Mononuclear cell (primary cell): ENCODE data around the gene G6PC1. TPM values are rescaled to one million over a fixed set of nuclear protein-coding genes. Genes with fewer than 3 reads are reported as not detected.
"Not testable (repeated sequence)": the region's sequence is repeated elsewhere in the genome, so short reads cannot be mapped to it uniquely, and the experiment has no call there.

Source experiments
- H3K27me3 ChIP-seq: 2 replicates; pipeline ENCODE4 v1.6.0; 2011; ENCODE audit warnings: low read length, control low read depth; ENCODE audit not compliant: insufficient read depth
- H3K4me1 ChIP-seq: 2 replicates; pipeline ENCODE4 v1.5.1; 2011; ENCODE audit warnings: mild to moderate bottlenecking, low read length, control low read depth; ENCODE audit not compliant: insufficient read depth
- H3K4me3 ChIP-seq: 2 replicates; pipeline ENCODE4 v1.5.1; 2011; ENCODE audit warnings: mild to moderate bottlenecking, low read length, moderate library complexity
- H3K9me3 ChIP-seq: 2 replicates; pipeline ENCODE4 v1.5.1; 2011; ENCODE audit warnings: low read depth, mild to moderate bottlenecking, control low read depth, low read length
- total RNA-seq: library from RNA; depleted of rRNA; stranded (reverse); fragments of >200 nt; gene quantifications from one replicate; pipeline ENCODE4 v1.2.3, GENCODE V29; 2012

G6PC1 gene
- total RNA-seq, 1 donor, result not detected

GRCh38 chr17:42908872-42909700 lies 8.5 kb downstream of the G6PC1 start:
- Histone ChIP-seq H3K9me3 (no peaks in the 10 kb centered on the region), H3K4me3 (no peak overlapping the region), H3K27me3 (no peaks in the 10 kb centered on the region), H3K4me1 (no peaks in the 10 kb centered on the region)

- Histone ChIP-seq H3K4me1 (no peaks in the 10 kb centered on the region), H3K9me3 (no peaks in the 10 kb centered on the region), H3K27me3 (no peaks in the 10 kb centered on the region), H3K4me3 (no peak overlapping the region)
Measured at GRCh38 chr17:42913522-42913921, 12.9 kb downstream of the G6PC1 start.

- Histone ChIP-seq H3K4me3 (no peak overlapping the region), H3K9me3 (no peaks in the 10 kb centered on the region), H3K27me3 (no peaks in the 10 kb centered on the region), H3K4me1 (no peaks in the 10 kb centered on the region)
Measured at GRCh38 chr17:42913981-42914617, 13.5 kb downstream of the G6PC1 start.

DNA sequence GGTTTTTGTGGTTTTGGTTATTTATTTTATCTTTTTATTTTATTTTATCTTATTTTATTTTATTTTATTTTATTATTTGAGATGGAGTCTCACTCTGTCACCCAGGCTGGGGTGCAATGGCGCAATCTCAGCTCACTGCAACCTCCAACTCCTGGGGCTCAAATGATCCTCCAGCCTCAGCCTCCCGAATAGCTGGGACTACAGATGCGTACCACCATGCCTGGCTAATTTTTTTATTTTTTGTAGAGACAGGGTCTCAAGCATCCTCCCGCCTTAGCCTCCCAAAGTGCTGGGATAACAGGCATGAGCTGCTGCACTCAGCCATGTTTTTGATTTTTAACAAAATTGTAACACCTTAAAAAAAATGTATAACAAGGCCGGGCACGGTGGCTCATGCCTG lies 14.7 kb downstream of the G6PC1 start:
- H3K27me3 ChIP-seq, H3K9me3 ChIP-seq, H3K4me3 ChIP-seq, H3K4me1 ChIP-seq: not testable (repeated sequence)

DNA sequence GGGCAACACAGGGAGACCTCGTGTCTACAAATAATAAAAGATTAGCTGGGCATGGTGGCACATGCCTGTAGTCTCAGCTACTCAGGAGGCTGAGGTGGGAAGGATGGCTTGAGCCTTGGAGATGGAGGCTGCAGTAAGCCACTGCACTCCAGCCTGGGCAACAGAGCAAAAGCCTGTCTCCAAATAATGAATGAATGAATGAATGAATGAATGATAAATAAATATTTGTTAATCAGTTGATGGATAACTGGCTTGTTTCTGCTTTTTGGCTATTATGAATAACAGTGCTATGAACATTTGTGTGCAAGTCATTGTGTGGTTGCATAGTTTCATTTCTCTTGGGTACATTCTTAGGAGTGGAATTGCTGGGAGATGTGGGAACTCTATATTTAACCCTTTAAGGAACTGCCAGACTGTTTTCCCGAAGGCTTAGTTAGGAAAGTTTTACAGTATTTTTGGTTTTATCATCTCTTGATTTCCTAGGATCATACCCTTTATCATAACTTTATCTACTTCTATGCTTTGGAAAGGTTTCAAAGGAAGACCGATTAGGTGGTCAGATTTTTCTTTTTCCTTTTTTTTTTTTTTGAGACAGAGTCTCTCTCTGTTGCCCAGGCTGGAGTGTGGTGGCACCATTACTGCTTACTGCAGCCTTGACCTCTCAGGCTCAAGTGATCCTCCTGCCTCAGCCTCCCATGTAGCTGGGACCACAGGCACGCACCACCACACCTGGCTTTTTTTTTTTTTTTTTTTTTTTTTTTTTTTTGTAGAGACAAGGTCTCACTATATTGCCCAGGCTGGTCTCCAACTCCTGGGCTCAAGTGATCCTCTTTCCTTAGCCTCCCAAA lies 16.0 kb downstream of the G6PC1 start:
- H3K9me3 ChIP-seq, H3K27me3 ChIP-seq, H3K4me3 ChIP-seq, H3K4me1 ChIP-seq: not testable (repeated sequence)

DNA sequence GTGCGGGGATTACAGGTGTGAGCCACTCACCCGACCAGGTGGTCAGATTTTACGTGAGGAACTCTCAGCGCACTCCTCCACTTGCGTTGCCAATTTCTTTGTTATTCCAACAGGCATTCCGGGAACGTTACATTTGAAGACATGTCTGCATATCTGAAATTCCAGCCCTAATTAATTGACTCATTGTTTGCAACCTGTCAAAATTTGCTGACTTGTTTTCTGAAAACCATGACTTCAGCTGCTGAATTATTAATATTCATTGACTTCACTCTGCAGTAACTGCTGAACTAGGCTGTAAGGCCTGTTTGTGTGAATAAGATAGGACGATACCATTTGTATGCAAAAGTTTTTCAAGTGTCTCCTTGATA lies 16.6 kb downstream of the G6PC1 start:
- H3K9me3 ChIP-seq, result no peaks in the 10 kb centered on the region

DNA sequence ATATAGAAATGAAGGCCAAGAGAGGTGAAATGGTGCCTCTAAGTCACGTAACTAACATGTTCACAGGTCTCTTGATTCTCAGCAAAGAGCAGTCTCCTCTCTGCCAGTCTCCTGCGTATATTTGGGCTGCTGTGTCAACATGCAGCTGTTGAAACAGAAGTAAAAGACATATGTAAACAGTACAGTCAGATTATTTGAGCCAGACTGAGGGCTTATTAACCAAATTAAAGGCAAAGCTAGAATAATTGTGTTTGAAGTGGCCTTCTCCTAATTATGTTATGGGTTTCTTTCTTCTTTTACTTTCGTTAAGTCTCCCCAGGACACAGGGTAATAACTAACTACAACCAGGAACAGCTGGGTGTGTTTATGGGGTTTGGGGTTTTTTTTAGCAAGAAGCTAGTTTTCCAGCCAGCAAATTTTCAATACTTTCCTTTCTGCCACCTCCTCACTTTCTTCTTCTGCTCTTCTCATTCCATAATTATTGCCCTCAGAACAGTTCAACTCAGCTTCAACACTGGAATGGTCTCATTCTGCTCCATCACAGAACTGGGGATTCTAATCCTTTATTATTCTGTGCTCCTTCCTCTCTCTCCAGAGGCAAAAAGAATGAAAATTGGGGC lies 18.4 kb downstream of the G6PC1 start:
- H3K9me3 ChIP-seq, result no peaks in the 10 kb centered on the region
- no peak overlapping the region for H3K4me3 ChIP-seq
- H3K27me3 ChIP-seq, result no peaks in the 10 kb centered on the region
- no peaks in the 10 kb centered on the region for H3K4me1 ChIP-seq

More for the DNA sequence above, 16.6 kb downstream of the G6PC1 start:
- Histone ChIP-seq H3K27me3 (no peaks in the 10 kb centered on the region), H3K4me3 (no peak overlapping the region), H3K4me1 (no peaks in the 10 kb centered on the region)

DNA sequence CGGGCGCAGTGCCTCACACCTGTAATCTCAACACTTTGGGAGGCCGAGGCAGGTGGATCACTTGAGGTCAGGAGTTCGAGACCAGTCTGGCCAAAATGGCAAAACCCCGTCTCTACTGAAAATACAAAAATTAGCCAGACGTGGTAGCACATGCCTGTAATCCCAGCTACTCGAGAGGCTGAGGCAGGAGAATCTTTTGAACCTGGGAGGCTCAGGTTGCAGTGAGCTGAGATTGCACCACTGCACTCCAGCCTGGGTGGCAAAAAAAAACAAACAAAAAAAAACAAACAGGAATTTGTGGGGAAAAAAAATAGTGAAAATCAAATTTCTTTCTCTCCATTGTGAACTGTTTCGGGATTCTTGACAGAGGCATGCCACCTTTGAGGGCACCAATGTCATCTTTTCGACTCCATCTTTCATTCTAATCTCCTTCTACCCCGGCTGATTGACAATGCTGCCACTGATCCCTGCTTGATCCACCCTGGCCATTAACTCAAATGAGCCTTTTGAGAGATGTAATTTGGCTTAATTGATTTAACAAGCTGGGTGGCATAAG lies 19.0 kb downstream of the G6PC1 start:
- not testable (repeated sequence) for H3K4me1 ChIP-seq, H3K9me3 ChIP-seq

DNA sequence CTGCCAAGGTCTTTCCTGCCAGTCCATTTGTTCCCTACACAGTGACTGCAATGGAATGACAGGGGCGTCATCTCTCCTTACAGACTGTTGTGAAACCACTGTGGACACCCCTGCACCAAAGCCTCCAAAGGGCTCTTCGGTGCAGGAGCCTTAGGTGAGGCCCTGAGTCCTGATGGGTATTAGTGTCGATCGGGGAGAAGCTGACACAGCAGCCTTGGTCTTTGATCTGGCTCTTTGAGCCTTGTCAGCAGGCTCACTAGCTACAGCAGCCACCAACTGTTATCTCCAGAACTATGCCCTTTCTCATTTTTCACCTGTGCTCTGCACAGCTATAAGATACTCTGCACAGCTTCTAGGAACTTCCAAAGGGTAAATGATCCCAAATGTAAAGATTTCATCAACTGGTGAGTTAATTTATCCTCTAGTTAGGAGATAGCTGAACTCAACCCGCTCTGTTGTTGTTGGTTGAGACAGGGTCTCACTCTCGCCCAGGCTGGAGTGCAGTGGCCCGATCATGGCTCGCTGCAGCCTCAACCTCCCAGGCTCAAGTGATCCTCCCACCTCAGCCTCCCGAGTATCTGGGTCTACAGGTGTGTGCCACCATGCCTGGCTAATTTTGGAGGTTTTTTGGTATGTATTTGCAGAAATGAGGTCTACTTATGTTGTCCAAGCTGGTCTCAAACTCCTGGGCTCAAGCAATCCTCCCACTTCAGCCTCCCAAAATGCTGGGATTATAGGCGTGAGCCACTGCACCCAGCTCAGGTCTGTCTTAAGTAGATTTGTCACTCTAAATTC lies 19.7 kb downstream of the G6PC1 start:
- Histone ChIP-seq H3K27me3 (no peaks in the 10 kb centered on the region), H3K4me3 (no peak overlapping the region), H3K4me1 (no peaks in the 10 kb centered on the region), H3K9me3 (no peaks in the 10 kb centered on the region)

More for the DNA sequence above, 19.0 kb downstream of the G6PC1 start:
- not testable (repeated sequence) for H3K4me3 ChIP-seq, H3K27me3 ChIP-seq

GRCh38 chr17:42920922-42921321 lies 20.3 kb downstream of the G6PC1 start:
- no peaks in the 10 kb centered on the region for H3K4me1 ChIP-seq
- no peaks in the 10 kb centered on the region for H3K9me3 ChIP-seq
- H3K27me3 ChIP-seq, result no peaks in the 10 kb centered on the region
- H3K4me3 ChIP-seq, result no peak overlapping the region

- H3K9me3 ChIP-seq, result no peaks in the 10 kb centered on the region
- no peak overlapping the region for H3K4me3 ChIP-seq
- no peaks in the 10 kb centered on the region for H3K4me1 ChIP-seq
- H3K27me3 ChIP-seq, result no peaks in the 10 kb centered on the region
Measured at GRCh38 chr17:42922294-42922693, 21.7 kb downstream of the G6PC1 start.

- not testable (repeated sequence) for H3K9me3 ChIP-seq, H3K4me3 ChIP-seq, H3K4me1 ChIP-seq, H3K27me3 ChIP-seq
Measured at GRCh38 chr17:42923472-42923871, 22.9 kb downstream of the G6PC1 start.

GRCh38 chr17:42924891-42925290 lies 24.3 kb downstream of the G6PC1 start:
- no peaks in the 10 kb centered on the region for H3K9me3 ChIP-seq
- H3K4me3 ChIP-seq, result no peak overlapping the region
- no peaks in the 10 kb centered on the region for H3K27me3 ChIP-seq
- H3K4me1 ChIP-seq, result peaks cover 13% of the 10 kb centered on the region
